Lung (tissue), 12 donors: ENCODE measurements around the gene RMND1. TPM values are rescaled to one million over a fixed set of nuclear protein-coding genes. Genes with fewer than 3 reads are reported as not detected.
"Not testable (repeated sequence)": the region's sequence is repeated elsewhere in the genome, so short reads cannot be mapped to it uniquely, and the experiment has no call there.

Experiments used
- ATAC-seq: fragments of 200-7000 bp; cut with Tn5 transposase; one replicate; pipeline ENCODE4 v1.9.1; 2020; ENCODE audit warnings: moderate number of reproducible peaks; ENCODE audit not compliant: insufficient read depth, low FRiP score
- DNase-seq, 3 donors: peaks; one replicate each; pipeline ENCODE4 v3.0.0-alpha.2; 2013 to 2017
- H3K27ac ChIP-seq, 2 donors: one replicate each; pipeline ENCODE4 v1.5.1; 2013; ENCODE audit warnings: mild to moderate bottlenecking in 2 of 2, moderate library complexity in 2 of 2, control low read depth in 1 of 2, inconsistent platforms in 1 of 2, low read depth in 1 of 2, low read length in 1 of 2
- H3K27me3 ChIP-seq, 3 donors: one replicate each; pipeline ENCODE4 v1.5.1; 2013; ENCODE audit warnings: low read length in 2 of 3; ENCODE audit not compliant: control insufficient read depth in 3 of 3, insufficient read depth in 3 of 3
- H3K36me3 ChIP-seq, 4 donors: one replicate each; pipeline ENCODE4 v1.5.1; 2013; ENCODE audit warnings: low read length in 4 of 4, mild to moderate bottlenecking in 1 of 4, moderate library complexity in 1 of 4; ENCODE audit not compliant: control insufficient read depth in 4 of 4, insufficient read depth in 4 of 4
- H3K4me1 ChIP-seq, 5 donors: one replicate each; pipeline ENCODE4 v1.5.1; 2013; ENCODE audit warnings: low read length in 5 of 5, mild to moderate bottlenecking in 2 of 5, moderate library complexity in 1 of 5; ENCODE audit not compliant: control insufficient read depth in 5 of 5, insufficient read depth in 5 of 5
- H3K4me3 ChIP-seq: one replicate; pipeline ENCODE4 v1.5.1; 2013; ENCODE audit warnings: mild to moderate bottlenecking, control low read depth, moderate library complexity
- H3K9ac ChIP-seq, 2 donors: one replicate each; pipeline ENCODE4 v1.5.1; 2013; ENCODE audit warnings: low read length in 2 of 2, control low read depth in 1 of 2; ENCODE audit not compliant: insufficient read depth in 1 of 2
- H3K9me3 ChIP-seq, 4 donors: one replicate each; pipeline ENCODE4 v1.5.1; 2013; ENCODE audit warnings: low read length in 3 of 4, mild to moderate bottlenecking in 1 of 4, moderate library complexity in 1 of 4; ENCODE audit not compliant: control insufficient read depth in 4 of 4, insufficient read depth in 3 of 4
- CTCF ChIP-seq: IDR thresholded peaks from 2 replicates; pipeline ENCODE4 v1.5.1; 2012; ENCODE audit warnings: mild to moderate bottlenecking; ENCODE audit errors: control extremely low read depth, extremely low read depth
- WGBS, 2 donors: extraction: QIAGEN DNeasy Blood & Tissue Kit; methylation state at CpG; one replicate each; pipeline ENCODE4 v1.1.7; 2013; 5-methylcytosine and 5-hydroxymethylcytosine counted together
- polyA plus RNA-seq, 2 donors: library from polyadenylated mRNA; stranded (reverse); fragments of 200-250 nt; gene quantifications; one replicate each; pipeline ENCODE4 v1.2.1, GENCODE V29; 2013
- total RNA-seq, 2 donors: library from RNA; depleted of rRNA in 1 of 2; stranded (reverse); fragments of >200 nt in 1 of 2; gene quantifications; one replicate each; pipeline ENCODE4 v1.2.1, GENCODE V29; 2014 to 2021
- donor health status: control.
- donor health status: control.
- donor health status: Bipolar disorder and iron deficiency.
- donor health status: healthy.
- donor health status: DM: yes; HTN: yes; CAD: no.

RMND1 gene
- total and polyA plus RNA-seq, 4 donors: 10.2 to 43.2 (median 21.9) TPM

GRCh38 chr6:151388236-151388635, 63.7 kb downstream of the RMND1 start:
- ATAC-seq (no peak), DNase-seq (no peak)
- Histone ChIP-seq H3K9ac (no peak overlapping the region), H3K27me3 (no peaks in the 10 kb centered on the region), H3K27ac (no peak overlapping the region), H3K9me3 (no peaks in the 10 kb centered on the region), H3K36me3 (peaks cover 0 to 4% (median 0%) of the 10 kb centered on the region in 4 donors), H3K4me3 (no peak overlapping the region), H3K4me1 (peaks cover 3 to 24% (median 11%) of the 10 kb centered on the region in 5 donors)
- TF ChIP-seq CTCF: no peak
- 67 to 79% methylated on average over 2 of the region's 2 CpGs for WGBS, 2 donors

DNA sequence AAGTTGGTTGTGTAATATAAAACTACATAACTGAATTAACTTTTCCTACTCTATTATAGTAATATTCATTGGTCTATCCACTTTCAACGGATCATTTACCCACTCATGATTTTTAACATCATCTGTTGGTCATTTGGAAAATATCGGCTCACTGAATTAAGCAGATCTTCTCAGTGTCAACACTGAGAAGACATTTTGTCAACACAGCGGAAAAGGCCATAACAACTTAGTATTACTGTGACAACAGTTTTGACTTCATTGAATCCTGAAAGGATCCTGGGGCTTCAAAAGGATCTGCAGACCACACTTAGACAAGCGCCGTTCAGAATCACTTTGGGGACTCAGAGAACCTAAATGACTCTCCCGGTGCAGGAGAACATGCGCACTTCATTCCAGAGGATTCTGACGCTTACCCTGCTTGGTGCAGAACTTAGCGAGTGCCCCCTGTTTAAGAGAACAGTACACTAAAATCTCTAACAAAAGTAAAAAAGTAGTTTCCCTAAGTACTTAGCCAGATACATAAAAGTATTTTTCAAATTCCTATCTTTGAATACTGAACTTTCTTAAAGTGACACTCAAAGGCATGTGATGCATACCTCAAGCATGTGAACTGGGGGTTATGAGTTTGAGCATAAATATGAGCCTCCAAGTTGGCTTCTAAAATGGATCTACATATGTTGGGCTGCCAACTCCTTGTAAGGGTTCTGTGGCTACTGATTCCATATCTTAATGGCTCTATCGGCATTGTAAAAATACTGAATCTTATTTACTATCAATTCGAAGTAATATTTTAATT, 64.6 kb downstream of the RMND1 start:
- Histone ChIP-seq H3K27ac (no peak overlapping the region), H3K9me3 (no peaks in the 10 kb centered on the region), H3K4me3 (no peak overlapping the region), H3K4me1 (peaks cover 3 to 16% (median 4%) of the 10 kb centered on the region in 5 donors), H3K9ac (no peak overlapping the region), H3K27me3 (no peaks in the 10 kb centered on the region), H3K36me3 (peaks cover 0 to 4% (median 0%) of the 10 kb centered on the region in 4 donors)
- TF ChIP-seq CTCF: no peak
- WGBS, 2 donors: 83 to 92% methylated on average over 11 of the region's 11 CpGs
- DNase-seq: peak in 1 of 3 donors; percentile 39
- no peak for ATAC-seq

GRCh38 chr6:151385177-151385576, 66.7 kb downstream of the RMND1 start:
- Histone ChIP-seq H3K9ac (no peak overlapping the region), H3K27ac (no peak overlapping the region), H3K27me3 (no peaks in the 10 kb centered on the region), H3K4me1 (peaks cover 0 to 9% (median 5%) of the 10 kb centered on the region in 5 donors), H3K9me3 (no peaks in the 10 kb centered on the region), H3K36me3 (peaks cover 0 to 4% (median 0%) of the 10 kb centered on the region in 4 donors), H3K4me3 (no peak overlapping the region)
- TF ChIP-seq CTCF: no peak
- 27 to 38% methylated on average over 1 of the region's 1 CpG for WGBS, 2 donors
- ATAC-seq: no peak
- no peak for DNase-seq

- TF ChIP-seq CTCF: no peak
- Histone ChIP-seq H3K9ac (no peak overlapping the region), H3K27ac (no peak overlapping the region), H3K4me3 (no peak overlapping the region), H3K4me1 (peaks cover 0 to 10% (median 5%) of the 10 kb centered on the region in 5 donors), H3K9me3 (no peaks in the 10 kb centered on the region), H3K27me3 (no peaks in the 10 kb centered on the region), H3K36me3 (peaks cover 0 to 4% (median 0%) of the 10 kb centered on the region in 4 donors)
- WGBS, 2 donors: 89 to 97% methylated on average over 5 of the region's 5 CpGs
- ATAC-seq (no peak), DNase-seq (no peak)
Observed at GRCh38 chr6:151384151-151384550, 67.8 kb downstream of the RMND1 start.

DNA sequence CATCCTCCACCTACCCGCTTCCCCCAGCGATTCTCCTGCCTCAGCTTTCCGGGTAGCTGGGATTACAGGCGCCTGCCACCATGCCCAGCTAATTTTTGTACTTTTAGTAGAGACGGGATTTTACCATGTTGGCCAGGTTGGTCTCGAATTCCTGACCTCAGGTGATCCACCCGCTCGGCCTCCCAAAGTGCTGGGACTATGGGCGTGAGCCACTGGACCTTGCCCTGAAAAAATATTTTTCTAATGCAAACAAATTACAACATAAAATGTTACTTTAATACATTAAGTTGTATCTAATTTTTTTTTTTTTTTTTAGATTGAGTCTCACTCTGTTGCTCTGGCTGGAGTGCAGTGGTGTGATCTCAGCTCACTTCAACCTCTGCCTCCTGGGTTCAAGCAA, 69.3 kb downstream of the RMND1 start:
- H3K9ac ChIP-seq, H3K4me1 ChIP-seq, H3K27ac ChIP-seq, H3K36me3 ChIP-seq, ATAC-seq, H3K9me3 ChIP-seq, H3K4me3 ChIP-seq, H3K27me3 ChIP-seq, DNase-seq: not testable (repeated sequence)
- WGBS, 2 donors: 97 to 98% methylated on average over 9 of the region's 9 CpGs
